ENCODE data around the gene P4HB.
"Not testable (repeated sequence)": the region's sequence is repeated elsewhere in the genome, so short reads cannot be mapped to it uniquely, and the experiment has no call there.

Gene P4HB

DNA sequence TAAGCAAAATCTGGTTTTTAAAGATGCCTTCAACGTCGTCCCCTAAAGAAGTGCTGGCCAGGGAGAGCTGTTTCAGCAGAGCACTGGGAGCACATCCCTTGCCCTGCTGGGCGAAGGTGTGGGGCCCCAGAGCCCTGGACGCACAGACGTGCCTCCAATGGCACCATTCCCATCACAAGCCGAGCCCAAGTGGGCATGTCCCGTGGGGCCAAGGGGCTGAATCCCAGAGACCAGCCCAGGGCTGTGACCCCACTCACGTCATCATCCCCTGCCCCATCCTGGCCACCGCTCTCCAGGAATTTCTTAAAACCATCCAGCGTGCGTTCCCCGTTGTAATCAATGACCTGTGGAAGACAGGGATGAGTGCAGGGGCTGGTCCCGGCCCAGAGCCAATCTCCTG, 15.4 kb downstream of the P4HB start:
- DNase-seq, result no peak

DNA sequence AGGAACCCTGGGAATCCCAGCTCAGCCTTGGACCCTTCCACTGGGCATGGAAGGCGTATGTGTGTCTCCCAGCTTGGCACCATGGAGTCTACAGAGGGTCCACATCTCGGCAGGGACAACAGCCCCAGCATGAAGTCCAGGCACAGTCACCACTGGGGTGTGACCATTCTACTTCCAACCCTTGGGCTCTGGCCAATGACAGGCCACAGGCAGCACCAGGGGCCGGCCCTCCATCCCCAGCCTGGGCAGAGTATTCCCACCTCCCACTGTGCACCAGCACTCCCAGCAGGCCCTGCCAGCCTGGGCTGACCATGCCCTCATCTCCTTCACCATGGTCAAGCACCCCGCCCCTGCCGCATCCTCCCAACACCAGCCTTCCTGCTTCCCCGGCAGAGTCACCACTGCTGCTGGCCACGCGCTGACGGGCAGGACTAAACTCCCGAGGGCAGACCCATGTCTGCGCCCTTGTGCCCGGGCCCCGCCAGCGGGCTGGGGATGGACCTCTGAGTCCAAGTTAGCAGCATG, 15.9 kb downstream of the P4HB start:
- no peak for DNase-seq

DNA sequence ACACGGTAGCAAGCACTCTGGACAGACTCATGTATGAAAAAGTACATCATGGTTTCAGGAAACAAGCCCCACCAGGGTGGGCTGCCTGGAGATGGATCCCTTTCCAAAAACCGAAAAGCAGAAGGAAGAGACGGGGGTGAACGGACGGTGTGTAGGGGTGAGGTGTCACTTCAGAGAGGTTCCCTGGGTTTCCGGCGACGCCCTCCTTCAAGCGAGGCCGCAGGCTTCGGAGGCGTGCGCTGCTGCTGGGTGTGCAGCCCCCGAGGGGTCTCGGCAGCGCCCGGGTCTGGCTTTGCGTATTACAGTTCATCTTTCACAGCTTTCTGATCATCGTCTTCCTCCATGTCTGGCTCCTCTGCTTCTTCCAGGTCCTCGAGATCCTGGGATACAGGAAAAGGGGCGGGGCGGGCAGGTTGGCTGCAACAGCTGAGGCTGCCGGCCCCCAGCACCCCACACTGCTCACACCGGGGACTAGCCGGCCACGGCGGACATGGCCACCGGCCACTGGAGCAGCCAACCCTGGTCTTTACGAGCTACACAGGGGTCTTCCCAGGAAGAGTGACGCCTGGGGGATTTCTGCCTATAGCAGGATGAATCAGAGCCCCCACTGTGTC, 16.5 kb downstream of the P4HB start:
- no peak for DNase-seq

DNA sequence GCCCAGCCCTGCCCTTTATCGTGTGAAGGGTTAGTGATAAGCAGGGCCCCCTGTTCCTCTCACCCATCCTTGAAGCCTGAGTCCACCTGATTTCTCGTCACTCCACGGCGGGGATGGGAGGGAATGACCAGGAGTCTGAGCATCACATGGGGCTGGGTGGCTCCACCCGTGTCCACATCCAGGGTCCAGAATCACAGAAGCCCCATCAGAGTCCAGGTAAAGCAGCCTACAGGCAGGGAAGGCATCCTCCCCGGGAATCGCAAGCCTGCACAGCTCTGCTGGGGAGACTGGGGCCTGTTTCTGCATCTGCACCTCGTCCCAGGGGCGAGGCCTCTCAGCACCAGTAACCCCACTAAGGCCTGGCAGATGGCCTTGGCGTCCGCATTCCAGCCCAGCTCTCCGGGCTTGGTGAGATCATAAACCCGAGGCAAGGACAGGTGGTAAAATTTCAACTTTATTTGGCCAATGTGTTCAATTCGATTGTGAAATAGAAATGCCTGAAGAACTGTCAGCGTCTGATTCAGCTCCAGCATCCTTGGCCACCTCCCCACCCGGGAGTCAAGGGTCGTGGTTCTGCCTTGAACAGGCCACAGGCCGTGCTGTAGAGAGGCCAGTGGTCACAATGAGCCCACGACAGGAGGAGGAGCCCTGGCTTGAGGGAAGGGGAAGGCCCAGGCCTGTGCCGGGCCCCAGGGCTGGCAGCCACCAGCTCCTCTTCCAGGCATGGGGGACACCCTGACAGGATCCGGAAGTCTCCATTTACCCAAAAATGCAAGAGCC, 17.4 kb downstream of the P4HB start:
- DNase-seq, result no peak

DNA sequence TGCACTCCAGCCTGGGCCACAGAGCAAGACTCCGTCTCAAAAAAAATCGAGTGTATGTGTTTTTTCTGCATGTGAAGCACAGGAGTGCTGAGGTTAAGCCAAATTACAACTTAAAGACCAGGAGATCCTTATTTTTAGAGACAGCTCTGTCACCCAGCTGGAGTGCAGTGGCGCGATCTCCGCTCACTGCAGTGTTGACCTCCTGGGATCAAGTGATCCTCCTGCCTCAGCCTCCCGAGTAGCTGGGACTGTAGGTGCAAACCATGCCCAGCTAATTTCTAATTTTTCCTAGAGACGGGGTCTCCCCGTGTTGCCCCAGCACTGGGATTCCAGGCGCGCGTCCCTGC, 18.0 kb downstream of the P4HB start:
- DNase-seq, result no peak

DNA sequence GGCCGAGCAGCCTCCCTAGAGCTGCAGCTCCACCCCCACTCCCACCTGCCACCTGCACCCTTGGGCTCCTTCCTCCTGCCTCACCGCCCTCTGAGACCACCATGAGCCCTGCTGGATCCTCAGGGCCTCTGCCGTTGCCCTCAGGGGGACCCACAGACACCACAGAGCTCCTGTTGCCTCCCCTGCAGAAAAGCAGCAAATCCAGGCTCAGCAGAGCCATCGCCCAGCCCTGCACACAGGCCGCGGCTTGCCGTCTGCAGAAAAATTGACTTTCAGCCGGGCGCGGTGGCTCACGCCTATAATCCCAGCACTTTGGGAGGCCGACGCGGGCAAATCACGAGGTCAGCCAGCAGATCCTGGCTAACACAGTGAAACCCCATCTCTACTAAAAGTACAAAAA, 18.5 kb downstream of the P4HB start:
- DNase-seq, result no peak

DNA sequence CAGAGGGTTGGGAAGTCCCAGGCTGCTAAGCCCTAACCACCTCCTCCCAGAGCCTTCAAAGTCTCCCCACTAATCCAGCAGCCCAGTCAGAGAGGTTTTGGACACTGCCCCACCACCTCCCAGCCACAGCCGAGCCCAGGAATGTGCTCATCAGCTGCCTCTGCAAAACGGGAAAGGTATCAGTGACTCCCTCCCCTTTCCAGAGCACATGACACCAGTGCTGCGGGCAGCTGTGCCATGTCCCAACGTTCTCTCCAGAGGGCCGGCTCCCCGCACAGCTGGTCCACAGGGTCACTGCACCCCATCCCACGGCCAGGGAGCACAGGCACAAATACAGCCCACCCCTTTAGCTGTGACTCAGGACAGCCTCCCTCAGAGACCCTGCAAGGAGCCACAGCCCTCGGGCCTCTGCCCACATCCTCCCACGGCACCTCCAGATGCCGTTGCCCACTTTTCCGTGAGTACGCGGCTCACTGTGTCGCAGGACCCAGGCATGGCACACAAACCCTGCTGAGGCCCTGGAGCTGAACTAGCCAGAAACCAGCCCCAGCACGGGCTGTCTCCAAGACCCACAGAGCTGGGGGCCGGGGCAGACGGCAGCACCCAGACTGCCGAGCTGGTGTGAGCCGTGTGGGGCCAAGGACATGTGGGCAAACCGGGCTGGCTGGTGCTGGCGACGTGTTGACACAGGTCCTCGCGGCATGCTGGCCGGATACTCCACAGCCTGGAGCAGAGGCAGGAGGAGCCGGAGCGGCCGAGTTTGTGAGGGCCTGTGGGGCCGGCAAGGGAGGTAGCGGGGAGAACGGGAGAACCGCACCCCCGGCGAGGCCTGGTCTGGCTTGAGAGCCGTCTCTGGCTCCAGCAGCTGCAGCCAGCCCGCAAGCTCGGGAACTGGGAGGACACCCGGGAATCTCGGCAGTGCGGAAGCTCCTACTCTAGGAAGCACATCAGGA, 19.2 kb downstream of the P4HB start:
- no peak for DNase-seq

DNA sequence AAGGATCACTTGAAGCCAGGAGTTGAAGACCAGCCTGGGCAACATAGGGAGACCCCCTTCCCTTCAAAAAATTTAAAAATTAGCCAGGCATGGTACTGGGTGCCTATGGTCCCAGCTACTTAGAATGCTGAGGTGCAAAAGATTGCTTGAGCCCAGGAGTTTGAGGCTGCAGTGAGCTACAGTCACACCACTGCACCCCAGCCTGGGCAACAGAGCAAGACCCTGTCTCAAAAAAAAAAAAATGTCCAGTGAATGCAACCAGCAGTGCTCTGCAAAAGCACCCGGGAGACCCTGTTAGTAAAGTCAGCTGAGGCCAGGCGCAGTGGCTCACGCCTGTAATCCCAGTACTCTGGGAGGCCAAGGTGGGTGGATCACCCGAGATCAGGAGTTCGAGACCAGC, 20.3 kb downstream of the P4HB start:
- not testable (repeated sequence) for DNase-seq

DNA sequence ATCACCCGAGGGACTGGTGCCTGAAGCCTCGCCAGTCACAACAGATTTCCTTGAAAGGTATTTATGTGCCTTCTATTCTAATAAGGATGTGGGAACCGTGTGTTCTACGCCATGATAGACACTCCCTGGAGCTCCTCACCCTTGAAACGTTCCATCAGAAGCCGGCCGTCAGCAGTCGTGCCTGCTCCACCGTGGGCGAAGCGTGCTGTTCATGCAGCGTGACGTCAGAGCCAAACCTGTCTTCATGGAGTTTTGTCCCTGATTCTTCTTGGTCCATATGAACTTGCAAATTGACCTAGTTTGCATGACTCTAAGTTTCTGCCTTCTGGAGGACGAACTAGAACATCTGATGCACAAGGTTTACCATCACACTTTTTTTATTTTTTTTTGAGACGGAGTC, 21.0 kb downstream of the P4HB start:
- DNase-seq, result no peak

DNA sequence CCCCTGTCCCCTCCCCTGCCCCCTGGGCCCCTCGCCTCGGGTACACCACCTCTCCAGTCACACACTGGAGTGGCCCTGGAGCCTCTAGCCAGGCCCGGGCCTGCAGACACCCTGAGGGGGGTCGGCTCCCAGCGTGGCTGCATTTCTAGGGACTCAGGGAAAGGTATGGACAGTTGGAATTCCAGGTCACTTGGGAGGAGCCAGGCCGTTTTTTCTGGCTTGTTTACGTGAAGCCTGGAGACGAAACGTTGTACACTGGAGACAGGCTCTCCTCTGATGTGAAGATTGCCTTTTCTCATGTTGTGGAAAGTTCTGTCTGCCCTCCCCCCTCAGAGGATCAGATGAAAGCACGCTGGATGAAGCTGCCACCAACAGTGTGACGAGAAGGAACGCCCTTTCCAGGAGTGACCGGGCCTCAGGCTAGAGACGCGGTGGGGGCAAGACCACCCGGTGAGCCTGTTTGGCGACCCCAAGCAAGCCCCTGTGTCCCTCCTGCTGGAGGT, 21.5 kb downstream of the P4HB start:
- DNase-seq, result no peak

DNA sequence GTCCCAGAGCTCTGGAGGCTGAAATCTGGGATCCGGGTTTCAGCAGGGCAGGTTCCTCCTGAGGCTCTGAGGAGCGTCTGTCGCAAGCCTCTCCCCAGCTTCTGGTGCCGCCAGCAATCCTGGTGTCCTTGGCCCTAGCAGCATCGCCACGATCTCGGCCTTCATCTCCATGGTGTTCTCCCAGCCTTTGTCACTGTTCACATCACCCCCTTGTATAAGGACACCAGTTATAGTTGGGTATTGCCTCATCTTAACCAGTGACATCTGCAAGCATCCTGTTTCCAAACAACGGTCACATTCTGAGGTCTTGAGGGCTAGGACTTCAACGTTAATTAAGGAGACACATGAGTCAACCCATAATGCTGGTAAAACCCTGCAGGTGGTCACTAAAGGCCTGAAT, 22.7 kb downstream of the P4HB start:
- DNase-seq, result peak in 1 of 2 donors; percentile 43

DNA sequence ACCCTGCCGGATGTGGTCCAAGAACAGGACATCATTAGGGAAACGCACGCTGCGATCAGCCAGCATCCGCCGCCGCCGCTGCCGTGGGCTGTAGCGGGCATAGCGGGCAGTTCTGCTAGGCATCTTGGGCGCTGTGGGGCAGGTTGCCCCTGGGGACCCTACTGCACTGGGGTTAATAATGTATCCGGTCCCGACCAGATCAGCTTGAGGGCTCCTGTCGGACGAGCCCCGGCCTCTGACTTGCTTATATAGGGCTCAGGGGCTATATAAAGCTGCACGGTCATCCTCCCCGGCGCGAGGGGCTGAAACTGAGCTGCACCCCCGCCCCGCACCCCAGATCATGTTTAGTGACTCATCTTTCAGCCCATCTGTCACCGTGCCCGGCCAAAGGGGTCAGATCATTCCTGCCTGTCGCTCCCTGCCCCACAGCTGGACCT, 25.5 kb downstream of the P4HB start, which contains the start of gene PPP1R27:
TSS of gene PPP1R27 (minus strand) at position 220 of the 437 bp plus-strand sequence. CDS start at position 123, 97 bp downstream.
- no peak for DNase-seq

DNA sequence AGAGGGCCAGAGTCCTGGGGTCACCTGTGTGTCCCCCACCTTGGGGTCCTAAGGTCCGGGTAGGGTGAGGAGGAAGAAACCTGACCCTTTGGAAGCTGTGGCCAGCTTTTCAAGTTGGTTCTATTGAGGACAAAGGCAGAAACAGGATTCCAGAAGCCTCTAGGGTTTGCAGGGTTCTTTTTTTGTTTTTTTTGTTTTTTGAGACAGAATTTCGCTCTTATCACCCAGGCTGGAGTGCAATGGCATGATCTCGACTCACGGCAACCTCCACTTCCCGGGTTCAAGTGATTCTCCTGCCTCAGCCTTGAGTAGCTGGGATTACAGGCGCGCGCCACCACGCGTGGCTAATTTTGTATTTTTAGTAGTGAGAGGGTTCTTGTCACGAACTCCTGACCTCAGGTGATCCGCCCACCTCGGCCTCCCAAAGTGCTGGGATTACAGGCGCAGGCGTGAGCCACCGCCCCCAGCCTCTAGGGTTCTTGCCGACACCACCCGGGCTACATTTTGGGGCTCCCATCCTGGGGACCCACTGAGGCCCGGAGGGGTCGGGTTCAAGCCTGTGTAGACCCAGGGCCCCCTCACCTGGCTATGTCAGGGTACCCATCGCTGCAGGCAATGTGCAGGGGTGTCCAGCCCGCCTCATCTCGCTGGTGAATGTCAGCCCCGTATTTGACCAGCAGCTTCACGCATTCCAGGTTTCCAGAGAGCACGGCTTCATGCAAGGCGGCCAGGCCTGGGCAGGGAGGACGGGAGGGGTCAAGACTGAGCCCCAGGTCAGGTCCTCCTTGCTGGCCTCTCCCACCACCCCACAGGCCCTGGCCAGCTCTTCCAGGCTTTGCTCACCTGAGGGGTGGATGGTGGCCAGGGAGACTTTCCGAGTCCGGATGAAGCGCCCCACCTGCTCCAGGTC, 26.2 kb downstream of the P4HB start:
- DNase-seq, result no peak

DNA sequence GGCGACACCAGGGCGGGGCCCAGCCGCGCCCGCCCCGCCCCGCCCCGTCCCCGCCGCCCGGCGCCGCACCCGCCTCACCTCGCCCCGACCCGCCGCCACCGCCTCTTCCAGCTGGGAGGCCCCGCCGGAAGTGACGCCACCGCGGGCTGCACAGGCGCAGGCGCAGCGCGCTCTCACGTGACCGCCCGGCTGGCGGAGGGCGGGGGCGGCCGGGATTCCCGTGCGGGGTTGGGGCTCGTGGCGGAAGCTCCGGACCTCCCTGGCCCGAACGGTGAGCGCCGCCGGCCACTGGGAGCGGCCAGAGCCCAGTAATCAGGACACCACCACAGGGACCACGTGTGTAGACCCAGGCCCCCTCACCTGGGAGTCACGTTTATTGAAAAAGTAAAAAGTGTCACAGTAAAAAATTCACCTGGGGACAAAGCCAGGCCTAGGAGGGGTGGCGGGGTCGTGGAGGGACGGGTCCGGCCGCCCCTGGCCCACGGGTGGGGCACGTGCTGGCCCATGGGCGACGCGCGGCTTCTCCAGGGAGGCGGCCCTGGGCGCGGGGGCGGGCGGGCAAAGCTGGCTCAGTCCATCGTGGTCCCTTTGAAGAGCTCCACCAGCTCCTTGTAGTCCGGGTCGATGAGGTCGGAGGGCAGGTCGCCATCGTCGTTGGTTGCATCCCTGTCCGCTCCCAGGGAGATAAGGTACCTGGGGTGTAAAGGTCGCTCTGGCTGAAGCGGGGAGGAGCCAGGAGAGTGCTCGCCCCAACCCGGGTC, 27.0 kb downstream of the P4HB start, which contains the start of gene MCRIP1:
TSS of gene MCRIP1 (minus strand) at position 132 of the 761 bp plus-strand sequence. CDS start 8,785 bp downstream, outside the sequence.
- DNase-seq, result peak; percentile 94 to 95

DNA sequence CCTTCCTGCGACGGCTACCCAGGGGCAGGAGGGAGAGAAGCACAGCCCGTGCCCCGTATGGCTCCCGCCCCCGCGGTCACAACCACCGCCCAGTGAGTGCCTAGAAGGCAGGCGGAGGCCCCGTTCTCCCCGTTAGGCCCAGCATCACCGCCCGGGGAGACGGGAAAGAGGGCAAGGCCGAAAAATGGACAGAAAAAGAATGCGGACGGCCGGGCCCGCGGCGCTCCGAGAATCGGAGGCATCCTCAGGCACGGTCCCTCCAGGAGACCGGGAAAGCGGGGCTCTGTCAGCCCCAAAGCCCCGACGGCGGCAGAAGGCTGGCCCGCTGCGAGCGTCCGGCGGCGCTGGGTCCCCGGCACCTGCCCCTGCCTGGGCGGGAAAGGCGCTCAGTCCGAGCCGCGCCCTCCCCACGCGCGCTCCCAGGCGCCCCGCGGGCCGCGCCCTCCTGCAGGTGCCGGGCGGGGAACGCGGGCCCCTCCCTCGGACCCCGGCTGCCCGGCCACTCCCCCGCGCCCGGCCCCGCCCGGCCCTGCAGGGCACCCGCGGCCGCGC, 27.7 kb downstream of the P4HB start:
- peak; percentile 24 to 35 for DNase-seq

DNA sequence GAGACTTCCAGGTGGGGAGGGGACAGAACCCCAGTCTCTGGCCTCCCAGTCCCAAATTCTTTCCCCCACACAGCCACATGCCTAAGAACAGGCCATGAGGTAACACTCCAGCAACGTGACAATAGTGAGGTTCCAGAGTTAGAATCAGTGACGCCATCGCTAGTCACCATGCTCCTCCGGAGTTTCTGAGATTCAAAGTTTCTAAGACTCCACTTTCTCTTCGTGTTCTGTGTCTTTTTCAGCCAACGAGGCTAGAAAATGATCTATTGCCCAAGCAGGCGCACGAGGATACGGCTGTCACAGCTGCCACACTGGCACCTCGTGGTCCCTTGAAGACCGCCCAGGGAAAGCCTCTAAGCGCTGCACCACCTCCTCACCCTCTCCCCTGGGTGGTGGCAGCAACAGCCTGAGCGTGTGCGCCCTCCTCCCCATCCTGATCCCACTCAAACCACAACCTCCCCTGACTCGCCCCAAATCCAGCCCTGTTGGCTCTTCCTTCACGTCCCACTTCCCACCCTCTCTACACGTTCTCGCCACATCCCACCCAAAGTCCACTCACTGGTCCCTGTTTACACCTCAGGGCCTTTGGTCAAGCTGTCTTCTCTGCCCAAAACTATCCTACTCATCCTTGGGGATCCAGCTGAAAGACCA, 28.3 kb downstream of the P4HB start:
- peak; percentile 37 to 47 for DNase-seq

DNA sequence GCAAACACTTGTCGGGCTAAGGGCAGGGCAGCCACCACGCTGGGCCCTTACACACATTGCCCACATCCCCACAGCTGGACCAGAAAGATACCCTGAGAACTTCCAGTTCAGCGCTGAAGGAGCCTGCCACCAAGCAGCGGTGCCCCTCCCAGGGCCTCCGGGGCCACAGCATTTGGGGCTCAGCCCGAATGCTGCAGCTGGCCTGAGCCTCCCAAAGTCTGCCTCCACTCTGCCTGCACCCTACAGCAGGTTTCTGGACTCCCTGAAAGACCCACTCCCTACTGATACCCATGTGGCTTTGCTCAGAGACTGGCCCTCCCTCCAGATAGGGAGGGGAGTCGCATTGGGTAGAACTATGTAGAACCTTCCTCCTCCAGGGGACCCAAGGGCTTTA, 28.8 kb downstream of the P4HB start:
- no peak for DNase-seq

DNA sequence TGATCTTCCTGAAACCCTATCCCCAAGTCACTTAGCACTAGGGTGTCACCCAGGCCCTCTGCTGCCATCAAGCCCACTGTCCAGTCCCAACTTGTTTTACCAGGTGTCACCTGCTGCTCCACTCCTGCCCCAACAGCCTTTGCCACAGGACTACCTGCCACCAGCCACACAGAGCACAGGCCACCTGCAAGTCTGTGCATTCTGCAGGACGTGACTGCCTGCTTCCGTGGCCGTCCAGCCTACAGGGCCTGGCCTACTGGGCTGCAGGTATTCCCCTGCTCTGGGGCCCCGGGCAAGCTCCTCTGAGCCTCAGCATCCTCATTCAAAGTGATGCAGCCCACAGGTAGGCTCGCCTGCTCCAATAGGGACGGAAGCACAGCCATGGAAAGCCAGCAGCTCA, 30.5 kb downstream of the P4HB start:
- no peak for DNase-seq

DNA sequence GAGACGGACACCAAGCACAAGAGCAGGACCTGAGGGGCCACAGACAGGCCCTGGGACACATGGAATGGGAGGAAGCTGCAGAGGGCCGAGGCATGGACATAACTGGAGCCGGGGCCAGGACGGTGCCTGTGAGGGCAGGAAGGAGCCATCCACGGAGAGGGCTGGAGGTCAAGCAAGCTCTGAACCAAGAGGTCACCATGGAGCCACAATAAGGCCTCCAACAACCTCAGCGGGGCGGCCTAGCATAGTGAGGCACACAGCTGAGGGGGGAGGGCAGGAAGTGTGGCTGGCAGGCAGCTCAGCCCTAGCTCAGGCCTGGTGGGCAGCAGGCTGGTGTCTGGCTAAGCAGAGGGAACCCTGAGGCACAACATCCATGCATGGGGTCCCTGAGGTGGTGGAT, 31.7 kb downstream of the P4HB start:
- DNase-seq, result no peak

DNA sequence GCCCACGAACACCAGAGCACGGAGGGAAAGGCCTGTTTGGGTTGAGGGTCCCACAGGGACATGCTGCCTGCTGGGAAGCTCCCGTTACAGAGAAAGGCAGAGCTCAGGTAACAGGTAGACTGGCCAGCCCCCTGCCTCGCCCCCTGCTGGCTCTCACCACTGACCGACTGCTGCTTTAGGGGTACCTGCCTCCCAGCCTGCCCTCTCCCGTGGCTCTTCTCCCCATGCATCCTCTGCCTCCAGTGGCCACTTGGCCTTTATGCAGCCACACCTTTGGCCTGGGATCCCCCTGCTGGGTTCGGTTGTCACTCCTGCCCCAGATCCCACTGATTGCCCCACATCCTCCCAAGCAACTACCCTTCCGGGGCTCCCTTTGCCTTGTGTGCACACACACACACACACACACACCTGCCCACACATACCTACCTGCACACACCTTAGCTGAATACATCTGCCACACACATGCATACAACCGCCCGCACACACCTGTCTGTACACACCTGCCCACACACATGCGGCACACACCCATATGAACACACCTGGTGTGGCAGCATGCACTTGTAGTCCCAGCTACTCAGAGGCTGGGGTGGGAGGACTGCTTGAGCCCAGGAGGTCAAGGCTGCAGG, 34.4 kb downstream of the P4HB start:
- DNase-seq, result no peak
